OCI-LY3 (cell line): ENCODE data around the gene PLA2G4D.

Source experiments
- CTCF ChIP-seq: fragments of 200-600, 300-600 bp; sonication (generic); IDR thresholded peaks from 2 replicates; pipeline ENCODE4 v1.5.1; 2014; ENCODE audit warnings: antibody characterized with exemption, low read length, low read depth
- EZH2phosphoT487 ChIP-seq: fragments of 200-600 bp; shearing (Covaris generic); IDR thresholded peaks from 2 replicates; pipeline ENCODE4 v1.6.1; 2018; ENCODE audit warnings: antibody characterized with exemption, mixed run types, low read depth

- TF ChIP-seq CTCF (no peak), EZH2phosphoT487 (no peak)
Measured at GRCh38 chr15:42141246-42141645, 46.9 kb upstream of the PLA2G4D start.
